ENCODE measurements around the gene CREBBP. TPM values are rescaled to one million over a fixed set of nuclear protein-coding genes. Genes with fewer than 3 reads are reported as not detected.

Gene CREBBP
- total RNA-seq, 1 experiment from 2014 or later = 79.1 TPM

GRCh38 chr16:3729161-3730112 lies 151.1 kb downstream of the CREBBP start:
- Histone ChIP-seq H3K27me3 (ENCODE audit: insufficient read depth, low read length) (no peaks in the 10 kb centered on the region), H4K5ac (ENCODE audit: insufficient read length, low read depth, low read length) (no peak overlapping the region), H3K56ac (ENCODE audit: insufficient read length, low read depth, low read length) (no peak overlapping the region), H2AK5ac (ENCODE audit: insufficient read length, low read length) (no peak overlapping the region), H2BK15ac (ENCODE audit: low read depth, low read length) (no peak overlapping the region), H4K8ac (replicated peaks; ENCODE audit: insufficient read length, low read depth, low read length) (no peak overlapping the region), H3T11ph (ENCODE audit: low read length) (no peak overlapping the region), H3K79me2 (ENCODE audit: insufficient read depth, low read length) (no peaks in the 10 kb centered on the region), H2AFZ (ENCODE audit: low read length) (no peak overlapping the region), H3K4me2 (ENCODE audit: insufficient read depth, insufficient read length, low read length) (no peak overlapping the region), H3K4ac (ENCODE audit: low read depth, low read length) (no peak overlapping the region), H3K79me1 (ENCODE audit: insufficient read depth, low read depth, low read length, poor library complexity, severe bottlenecking) (no peaks in the 10 kb centered on the region), H2BK5ac (ENCODE audit: insufficient read length, low read length) (no peak overlapping the region), H3K23ac (ENCODE audit: insufficient read length, low read depth, low read length) (no peak overlapping the region), H2BK12ac (ENCODE audit: insufficient read length, low read depth, low read length) (no peak overlapping the region), H4K91ac (ENCODE audit: insufficient read length, low read depth, low read length) (no peak overlapping the region), H4K20me1 (ENCODE audit: control insufficient read depth, insufficient read depth, insufficient read length) (no peaks in the 10 kb centered on the region), H3K4me1 (ENCODE audit: insufficient read depth, low read length) (no peaks in the 10 kb centered on the region), H3K23me2 (ENCODE audit: insufficient read length, low read depth, low read length, poor library complexity, severe bottlenecking) (no peaks in the 10 kb centered on the region), H3K14ac (ENCODE audit: insufficient read depth, low read length) (no peak overlapping the region), H3K27ac (ENCODE audit: insufficient read length, low read depth, low read length) (no peak overlapping the region), H3K9me3 (ENCODE audit: control insufficient read depth, low read depth, low read length) (no peaks in the 10 kb centered on the region), H2BK20ac (ENCODE audit: low read depth, low read length, poor library complexity, severe bottlenecking) (no peak overlapping the region), H3K9ac (ENCODE audit: extremely low read depth, insufficient read length, low read length) (no peak overlapping the region), H2BK120ac (ENCODE audit: low read depth, low read length, poor library complexity, severe bottlenecking) (no peak overlapping the region), H3K18ac (ENCODE audit: insufficient read length, low read depth, low read length) (no peak overlapping the region)
- Mint-ChIP-seq H3K4me1 (no peaks in the 10 kb centered on the region), H3K36me3 (ENCODE audit: insufficient read depth in 1 of 3, low read depth in 3 of 3) (peaks cover 44 to 69% (median 68%) of the 10 kb centered on the region in 3 experiments), H3K27me3 (ENCODE audit: low read depth) (no peaks in the 10 kb centered on the region; the same call in 1 of the 2 replicates), H3K9me3 (no peaks in the 10 kb centered on the region; a peak in 1 of 5 replicates), H3K4me3 (no peak overlapping the region; a peak in 1 of 5 replicates), H3K27ac (peak overlapping the region in 1 of 3 experiments; percentile 26; a peak in 1 of 7 replicates)
- no CpG with 5 or more reads among the region's 49 CpGs for WGBS (ENCODE audit: extremely low coverage, insufficient read length, low lambda C conversion rate)
- DNase-seq = no peak
- TF ChIP-seq, protein P1, sequence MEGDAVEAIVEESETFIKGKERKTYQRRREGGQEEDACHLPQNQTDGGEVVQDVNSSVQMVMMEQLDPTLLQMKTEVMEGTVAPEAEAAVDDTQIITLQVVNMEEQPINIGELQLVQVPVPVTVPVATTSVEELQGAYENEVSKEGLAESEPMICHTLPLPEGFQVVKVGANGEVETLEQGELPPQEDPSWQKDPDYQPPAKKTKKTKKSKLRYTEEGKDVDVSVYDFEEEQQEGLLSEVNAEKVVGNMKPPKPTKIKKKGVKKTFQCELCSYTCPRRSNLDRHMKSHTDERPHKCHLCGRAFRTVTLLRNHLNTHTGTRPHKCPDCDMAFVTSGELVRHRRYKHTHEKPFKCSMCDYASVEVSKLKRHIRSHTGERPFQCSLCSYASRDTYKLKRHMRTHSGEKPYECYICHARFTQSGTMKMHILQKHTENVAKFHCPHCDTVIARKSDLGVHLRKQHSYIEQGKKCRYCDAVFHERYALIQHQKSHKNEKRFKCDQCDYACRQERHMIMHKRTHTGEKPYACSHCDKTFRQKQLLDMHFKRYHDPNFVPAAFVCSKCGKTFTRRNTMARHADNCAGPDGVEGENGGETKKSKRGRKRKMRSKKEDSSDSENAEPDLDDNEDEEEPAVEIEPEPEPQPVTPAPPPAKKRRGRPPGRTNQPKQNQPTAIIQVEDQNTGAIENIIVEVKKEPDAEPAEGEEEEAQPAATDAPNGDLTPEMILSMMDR (conservative IDR thresholded peaks at IDR 0.05) = no peak

Measured in H9 (cell line).